HCT116 (cell line): ENCODE results near the gene PDILT. TPM values are rescaled to one million over a fixed set of nuclear protein-coding genes. Genes with fewer than 3 reads are reported as not detected.
"Not testable (repeated sequence)": the region's sequence is repeated elsewhere in the genome, so short reads cannot be mapped to it uniquely, and the experiment has no call there.

Source experiments
- ATAC-seq: fragments of 200-7000 bp; cut with Tn5 transposase; 2 replicates; pipeline ENCODE4 v1.9.1; 2020; ENCODE audit warnings: mild to moderate bottlenecking, moderate library complexity
- BruUV-seq: library from RNA; stranded (reverse); fragments of 400-500 nt; replicated peaks from 2 replicates; lab custom pipeline; 2021; lab: Mats Ljungman, UMichigan
- CTCF ChIA-PET: fragments of 300-600 bp; sonication (Branson Sonifier 250); formaldehyde crosslinking; loops from one replicate; lab custom pipeline; 2021; ENCODE audit warnings: antibody characterized with exemption; lab: Charles Lee
- POLR2A ChIA-PET: fragments of 300-600, 350-600 bp; sonication (Branson Sonifier 250); formaldehyde crosslinking; loops from one replicate; lab custom pipeline; 2021; ENCODE audit warnings: antibody characterized with exemption; lab: Charles Lee
- RAD21 ChIA-PET, 2 experiments: fragments of 300-600 bp; sonication (Branson Sonifier 250); formaldehyde crosslinking; loops; one replicate each; lab custom pipeline; 2023; ENCODE audit warnings: low total read pairs in 2 of 2; ENCODE audit not compliant: uncharacterized antibody in 2 of 2, unreplicated experiment in 2 of 2, low non-redundant PET in 1 of 2; lab: Charles Lee
- DNase-seq: peaks from one replicate; pipeline ENCODE4 v3.0.0-alpha.2; 2010; ENCODE audit warnings: low read depth, low spot score
- H2AFZ ChIP-seq: fragments of 200-600 bp; shearing (Covaris generic), sonication (generic); 2 replicates; pipeline ENCODE4 v1.6.1; 2017; ENCODE audit warnings: low read depth, mixed run types, mixed read lengths, antibody characterized with exemption, low read length; ENCODE audit not compliant: poor library complexity, severe bottlenecking
- H3K27ac ChIP-seq: 2 replicates; pipeline ENCODE4 v1.5.1; 2012; ENCODE audit warnings: low read depth, low read length
- H3K27me3 ChIP-seq: fragments of 200-600 bp; sonication (generic); 2 replicates; pipeline ENCODE4 v1.6.1; 2016; ENCODE audit warnings: mixed run types, low read length, mixed read lengths; ENCODE audit not compliant: insufficient read depth
- H3K36me3 ChIP-seq, 2 experiments: fragments of 200-500 bp in 1 of 2; fragments of 200-600 bp in 1 of 2; sonication (Bioruptor generic) in 1 of 2; sonication (generic) in 1 of 2; 2 replicates each; pipeline versions ENCODE4 v1.5.1 to v1.6.1; 2014 to 2016; ENCODE audit warnings: low read length in 2 of 2, inconsistent platforms in 1 of 2, mixed read lengths in 1 of 2, mixed run types in 1 of 2; ENCODE audit not compliant: insufficient read depth in 2 of 2, control insufficient read depth in 1 of 2
- H3K4me1 ChIP-seq, 2 experiments: fragments of 200-600 bp in 1 of 2; sonication (generic) in 1 of 2; 2 replicates each; pipeline versions ENCODE4 v1.5.1 to v1.6.1; 2012 to 2017; ENCODE audit warnings: low read length in 2 of 2, inconsistent platforms in 1 of 2, mild to moderate bottlenecking in 1 of 2, mixed read lengths in 1 of 2, mixed run types in 1 of 2, moderate library complexity in 1 of 2; ENCODE audit not compliant: insufficient read depth in 2 of 2, control insufficient read depth in 1 of 2
- H3K4me2 ChIP-seq: fragments of 200-600 bp; sonication (generic); 2 replicates; pipeline ENCODE4 v1.6.1; 2017; ENCODE audit warnings: mixed run types, low read length, mixed read lengths
- H3K4me3 ChIP-seq, 2 experiments: fragments of 200-600 bp in 1 of 2; sonication (generic) in 1 of 2; replicated peaks in 1 of 2; 2 replicates each; pipeline ENCODE4 v1.5.1; 2011 to 2016; ENCODE audit warnings: low read length in 2 of 2, control low read depth in 1 of 2, low read depth in 1 of 2, mild to moderate bottlenecking in 1 of 2, mixed read lengths in 1 of 2, mixed run types in 1 of 2
- H3K79me2 ChIP-seq: fragments of 200-600 bp; sonication (generic); 2 replicates; pipeline ENCODE4 v1.6.1; 2017; ENCODE audit warnings: mild to moderate bottlenecking, mixed run types, low read length, moderate library complexity, mixed read lengths; ENCODE audit not compliant: insufficient read depth
- H3K9ac ChIP-seq: fragments of 200-600 bp; sonication (generic); 2 replicates; pipeline ENCODE4 v1.6.1; 2016; ENCODE audit warnings: low read length, mixed read lengths
- H3K9me2 ChIP-seq: fragments of 200-600 bp; sonication (generic), shearing (Covaris generic); 2 replicates; pipeline ENCODE4 v1.6.1; 2017; ENCODE audit warnings: mixed run types, mild to moderate bottlenecking, moderate library complexity; ENCODE audit not compliant: insufficient read depth
- H3K9me3 ChIP-seq, 2 experiments: fragments of 200-500 bp in 1 of 2; fragments of 200-600 bp in 1 of 2; sonication (Bioruptor generic) in 1 of 2; sonication (generic) in 1 of 2; 2 replicates each; pipeline ENCODE4 v1.6.1; 2014 to 2017; ENCODE audit warnings: low read length in 2 of 2, mixed read lengths in 2 of 2, inconsistent platforms in 1 of 2, low read depth in 1 of 2, mild to moderate bottlenecking in 1 of 2, mixed run types in 1 of 2, moderate library complexity in 1 of 2; ENCODE audit not compliant: control insufficient read depth in 1 of 2, insufficient read depth in 1 of 2
- H4K20me1 ChIP-seq: fragments of 200-600 bp; sonication (generic), shearing (Covaris generic); 2 replicates; pipeline ENCODE4 v1.6.1; 2017; ENCODE audit warnings: mixed run types, mild to moderate bottlenecking, moderate library complexity; ENCODE audit not compliant: insufficient read depth
- CEBPB ChIP-seq: IDR thresholded peaks from 2 replicates; pipeline ENCODE4 v1.6.1; 2012; ENCODE audit warnings: low read depth
- ELF1 ChIP-seq: IDR thresholded peaks from 2 replicates; pipeline ENCODE4 v1.6.1; 2012; ENCODE audit warnings: low read depth, borderline replicate concordance
- POLR2A ChIP-seq: IDR thresholded peaks from 2 replicates; pipeline ENCODE4 v1.7.0; 2011; ENCODE audit warnings: borderline replicate concordance; ENCODE audit not compliant: insufficient read depth, insufficient read length; ENCODE audit errors: extremely low read depth
- ZFX ChIP-seq: fragments of 450-650 bp; IDR thresholded peaks from 2 replicates; pipeline ENCODE4 v1.6.1; 2017
- ZNF274 ChIP-seq: fragments of 200-500 bp; sonication (Bioruptor generic); IDR thresholded peaks from 2 replicates; pipeline ENCODE4 v1.6.1; 2014; ENCODE audit warnings: mild to moderate bottlenecking, low read depth, low read length, inconsistent platforms
- intact Hi-C: fragments of 100-400 bp; cut with micrococcal nuclease; formaldehyde crosslinking; loops from 2 replicates; pipeline ENCODE4 v1.10.0; 2022
- total RNA-seq: library from RNA; stranded (reverse); gene quantifications from one replicate; pipeline ENCODE4 v1.2.1, GENCODE V29; 2021; ENCODE audit not compliant: unreplicated experiment
- TF ChIP-seq, protein P1 (sequence below): IDR thresholded peaks from 2 replicates; pipeline ENCODE4 v1.6.1; 2011; ENCODE audit warnings: mild to moderate bottlenecking, low read length, moderate library complexity; ENCODE audit not compliant: insufficient replicate concordance; ENCODE audit errors: extremely low read depth

PDILT gene
- total RNA-seq, 1 experiment from 2014 or later: not detected

DNA sequence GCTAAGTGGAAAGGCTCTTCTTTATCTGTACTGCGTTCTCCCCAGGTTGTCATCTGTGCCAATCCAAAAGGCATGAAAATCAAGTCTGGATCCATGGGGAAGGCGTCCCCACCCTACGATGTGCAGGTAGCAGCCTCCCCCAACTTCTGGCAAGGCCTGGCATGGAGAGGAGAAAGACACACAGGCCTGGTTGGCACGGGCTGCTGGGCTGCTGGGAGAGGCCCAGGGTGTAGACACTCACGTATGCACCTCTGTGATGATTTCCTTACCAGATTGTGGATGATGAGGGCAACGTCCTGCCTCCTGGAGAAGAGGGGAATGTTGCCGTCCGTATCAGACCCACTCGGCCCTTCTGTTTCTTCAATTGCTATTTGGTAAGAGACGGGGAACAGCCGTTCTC is 26.4 kb upstream of the PDILT start (continued):
- TF ChIP-seq, protein P1, sequence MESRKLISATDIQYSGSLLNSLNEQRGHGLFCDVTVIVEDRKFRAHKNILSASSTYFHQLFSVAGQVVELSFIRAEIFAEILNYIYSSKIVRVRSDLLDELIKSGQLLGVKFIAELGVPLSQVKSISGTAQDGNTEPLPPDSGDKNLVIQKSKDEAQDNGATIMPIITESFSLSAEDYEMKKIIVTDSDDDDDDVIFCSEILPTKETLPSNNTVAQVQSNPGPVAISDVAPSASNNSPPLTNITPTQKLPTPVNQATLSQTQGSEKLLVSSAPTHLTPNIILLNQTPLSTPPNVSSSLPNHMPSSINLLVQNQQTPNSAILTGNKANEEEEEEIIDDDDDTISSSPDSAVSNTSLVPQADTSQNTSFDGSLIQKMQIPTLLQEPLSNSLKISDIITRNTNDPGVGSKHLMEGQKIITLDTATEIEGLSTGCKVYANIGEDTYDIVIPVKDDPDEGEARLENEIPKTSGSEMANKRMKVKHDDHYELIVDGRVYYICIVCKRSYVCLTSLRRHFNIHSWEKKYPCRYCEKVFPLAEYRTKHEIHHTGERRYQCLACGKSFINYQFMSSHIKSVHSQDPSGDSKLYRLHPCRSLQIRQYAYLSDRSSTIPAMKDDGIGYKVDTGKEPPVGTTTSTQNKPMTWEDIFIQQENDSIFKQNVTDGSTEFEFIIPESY: no peak
- TF ChIP-seq CEBPB (no peak), ELF1 (no peak), ZFX (no peak), POLR2A (no peak), ZNF274 (no peak)
- TF ChIP-seq, all 23 proteins: peak for 0

DNA sequence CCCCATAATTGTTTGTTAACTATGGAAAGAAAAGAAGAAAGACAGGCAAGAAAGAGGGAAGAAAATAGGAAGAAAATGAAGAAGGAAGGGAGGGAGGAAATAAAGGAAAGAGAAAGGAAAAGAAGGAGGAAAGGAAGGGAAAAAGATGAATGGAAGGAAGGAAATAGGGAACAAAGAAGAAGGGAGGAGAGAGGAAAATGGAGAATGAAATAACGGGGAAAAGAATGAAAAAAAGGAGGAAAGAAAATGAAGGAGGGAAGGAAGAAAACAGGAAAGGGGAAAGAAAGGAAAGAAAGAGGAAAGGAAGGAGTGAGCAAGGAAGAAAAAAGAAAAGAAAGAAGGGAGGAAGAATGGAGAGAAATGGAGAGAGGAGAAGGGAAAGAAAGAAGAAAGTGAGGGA is 25.9 kb upstream of the PDILT start:
- DNase-seq, H2AFZ ChIP-seq, CTCF ChIA-PET, H3K4me2 ChIP-seq, H3K36me3 ChIP-seq, H4K20me1 ChIP-seq, H3K79me2 ChIP-seq, H3K9ac ChIP-seq, H3K9me2 ChIP-seq, POLR2A ChIA-PET, RAD21 ChIA-PET, intact Hi-C loops, H3K9me3 ChIP-seq, H3K4me3 ChIP-seq, ATAC-seq, H3K4me1 ChIP-seq, H3K27ac ChIP-seq, BruUV-seq: not testable (repeated sequence)
- 0 out of 2 replicates have a peak, but pooled peaks cover 12% of the 10 kb centered on the region for H3K27me3 ChIP-seq

DNA sequence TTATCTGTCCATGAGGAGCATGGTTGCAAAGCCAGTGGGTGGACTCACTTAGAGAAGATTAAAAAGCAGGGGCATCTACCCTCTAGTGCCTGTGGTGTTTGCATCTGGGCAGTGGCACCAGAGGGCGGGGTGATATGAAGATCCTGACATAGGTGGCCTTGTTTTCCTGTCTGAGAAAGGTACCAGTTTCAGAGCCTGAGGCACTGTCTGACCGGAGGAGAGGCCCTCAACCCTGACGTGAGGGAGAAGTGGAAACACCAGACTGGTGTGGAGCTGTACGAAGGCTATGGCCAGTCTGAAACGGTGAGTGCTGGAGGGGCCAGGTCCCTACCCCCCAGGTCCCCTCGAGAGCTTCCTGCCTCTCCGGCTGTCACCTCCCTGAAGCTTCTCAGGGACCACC is 25.0 kb upstream of the PDILT start:
- BruUV-seq, H3K4me1 ChIP-seq, H3K36me3 ChIP-seq, H3K9ac ChIP-seq, CTCF ChIA-PET, H3K4me3 ChIP-seq, intact Hi-C loops, H3K27ac ChIP-seq, ATAC-seq, H3K9me2 ChIP-seq, H3K27me3 ChIP-seq, H3K79me2 ChIP-seq, POLR2A ChIA-PET, DNase-seq, H3K4me2 ChIP-seq, H3K9me3 ChIP-seq, H2AFZ ChIP-seq, H4K20me1 ChIP-seq, RAD21 ChIA-PET: not testable (repeated sequence)

DNA sequence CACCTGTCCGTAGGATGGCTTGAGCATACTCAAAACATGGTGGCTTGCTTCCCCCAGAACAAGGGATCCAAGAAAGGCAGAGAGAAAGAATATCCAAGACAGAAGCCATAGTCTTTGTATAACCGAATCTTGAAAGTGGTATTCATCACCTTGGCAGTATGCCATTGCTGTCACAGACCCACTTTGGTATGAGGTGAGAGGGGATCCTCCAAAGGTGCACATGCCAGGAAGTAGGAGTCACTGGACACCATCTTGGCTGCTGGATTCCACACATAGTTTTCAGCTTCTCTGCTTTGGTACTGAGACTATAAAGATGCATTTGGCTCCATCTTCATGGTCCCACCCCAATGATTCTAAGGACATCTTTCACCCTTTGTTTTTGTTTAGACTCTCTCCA is 22.9 kb upstream of the PDILT start:
- H3K79me2 ChIP-seq, intact Hi-C loops, H2AFZ ChIP-seq, H3K4me3 ChIP-seq, ATAC-seq, H3K9me3 ChIP-seq, H4K20me1 ChIP-seq, H3K27ac ChIP-seq, BruUV-seq, H3K9me2 ChIP-seq, RAD21 ChIA-PET, H3K4me1 ChIP-seq, H3K4me2 ChIP-seq, H3K27me3 ChIP-seq, H3K9ac ChIP-seq, POLR2A ChIA-PET, DNase-seq, CTCF ChIA-PET, H3K36me3 ChIP-seq: not testable (repeated sequence)
